Adipose tissue (tissue), 3 donors: ENCODE data around the gene RPL18. TPM values are rescaled to one million over a fixed set of nuclear protein-coding genes. Genes with fewer than 3 reads are reported as not detected.
"Not testable (repeated sequence)": the region's sequence is repeated elsewhere in the genome, so short reads cannot be mapped to it uniquely, and the experiment has no call there.

ENCODE experiments used
- H3K27ac ChIP-seq: one replicate; pipeline ENCODE4 v1.5.1; 2013; ENCODE audit warnings: low read depth, low read length
- WGBS, 3 donors: extraction: QIAGEN DNeasy Blood & Tissue Kit; methylation state at CpG; one replicate each; pipeline ENCODE4 v1.1.7; 2013; 5-methylcytosine and 5-hydroxymethylcytosine counted together
- polyA plus RNA-seq, 3 donors: library from polyadenylated mRNA; stranded (reverse); fragments of 200-250 nt; gene quantifications; one replicate each; pipeline ENCODE4 v1.2.3, GENCODE V29; 2013
- donor health status: healthy with polysubstance abuse.
- donor health status: Bipolar disorder and iron deficiency.
- donor health status: healthy.

Gene RPL18
- polyA plus RNA-seq = 1,000 to 10,000 TPM; 2,059 to 2,549 (median 2,360) TPM

- WGBS, 3 donors = 0 to 1% (median 0%) methylated on average over 63 to 69 of the region's 69 CpGs
These were observed at the start of gene RPL18, which contains the start of gene SPHK2 for GRCh38 chr19:48618916-48619691. Gene RPL18 (minus strand): TSS chr19:48619178. CDS start chr19:48619143, 35 bp downstream. Gene SPHK2 (plus strand): TSS chr19:48619506. CDS start chr19:48620515, 1,009 bp downstream.

GRCh38 chr19:48668761-48669160 is 49.8 kb upstream of the RPL18 start:
- no peak overlapping the region for H3K27ac ChIP-seq
- WGBS, 3 donors = 96% methylated on average over 2 of the region's 2 CpGs

More at GRCh38 chr19:48618916-48619691, at the start of gene RPL18, which contains the start of gene SPHK2:
- H3K27ac ChIP-seq = peak within 1 kb of the TSS; percentile 51

- 65 to 90% (median 68%) methylated on average over 3 of the region's 3 CpGs for WGBS, 3 donors
- H3K27ac ChIP-seq = no peak overlapping the region
These were observed 49.4 kb upstream of the RPL18 start for GRCh38 chr19:48668332-48668731.

GRCh38 chr19:48665786-48666185 is 46.8 kb upstream of the RPL18 start:
- no peak overlapping the region for H3K27ac ChIP-seq
- 77 to 91% (median 89%) methylated on average over 6 of the region's 6 CpGs for WGBS, 3 donors

- 85 to 89% (median 88%) methylated on average over 13 to 14 of the region's 14 CpGs for WGBS, 3 donors
- H3K27ac ChIP-seq = no peak overlapping the region
These were observed 45.5 kb upstream of the RPL18 start for GRCh38 chr19:48664476-48664875.

GRCh38 chr19:48663667-48664066 is 44.7 kb upstream of the RPL18 start:
- 83 to 92% (median 89%) methylated on average over 4 of the region's 4 CpGs for WGBS, 3 donors
- H3K27ac ChIP-seq = no peak overlapping the region

GRCh38 chr19:48661711-48662090 is 42.7 kb upstream of the RPL18 start:
- WGBS, 3 donors = 93 to 94% (median 93%) methylated on average over 50 of the region's 50 CpGs
- no peak overlapping the region for H3K27ac ChIP-seq

GRCh38 chr19:48660852-48661710 is 42.1 kb upstream of the RPL18 start:
- 52 to 62% (median 54%) methylated on average over 35 of the region's 35 CpGs for WGBS, 3 donors
- no peak overlapping the region for H3K27ac ChIP-seq

GRCh38 chr19:48659768-48660167 is 40.8 kb upstream of the RPL18 start:
- H3K27ac ChIP-seq = no peak overlapping the region
- 81 to 84% (median 81%) methylated on average over 5 of the region's 5 CpGs for WGBS, 3 donors

- no peak overlapping the region for H3K27ac ChIP-seq
- 94 to 96% (median 95%) methylated on average over 6 of the region's 6 CpGs for WGBS, 3 donors
These were observed 39.5 kb upstream of the RPL18 start for GRCh38 chr19:48658483-48658882.

- WGBS, 3 donors = 91 to 95% (median 93%) methylated on average over 5 of the region's 5 CpGs
- not testable (repeated sequence) for H3K27ac ChIP-seq
These were observed 38.9 kb upstream of the RPL18 start for GRCh38 chr19:48657828-48658227.

GRCh38 chr19:48656840-48657474 is 38.0 kb upstream of the RPL18 start:
- 48 to 60% (median 58%) methylated on average over 16 of the region's 16 CpGs for WGBS, 3 donors
- H3K27ac ChIP-seq = no peak overlapping the region

GRCh38 chr19:48654299-48655059 is 35.5 kb upstream of the RPL18 start:
- H3K27ac ChIP-seq = no peak overlapping the region
- 34 to 52% (median 45%) methylated on average over 11 of the region's 11 CpGs for WGBS, 3 donors

GRCh38 chr19:48651683-48652048 is 32.7 kb upstream of the RPL18 start:
- WGBS, 3 donors = 74 to 94% (median 79%) methylated on average over 5 of the region's 5 CpGs
- no peak overlapping the region for H3K27ac ChIP-seq

GRCh38 chr19:48650974-48651682 is 32.1 kb upstream of the RPL18 start:
- no peak overlapping the region for H3K27ac ChIP-seq
- WGBS, 3 donors = 92 to 95% (median 93%) methylated on average over 12 of the region's 12 CpGs

GRCh38 chr19:48648134-48648533 is 29.2 kb upstream of the RPL18 start:
- no peak overlapping the region for H3K27ac ChIP-seq
- 75 to 80% (median 80%) methylated on average over 2 of the region's 2 CpGs for WGBS, 3 donors

- H3K27ac ChIP-seq = no peak overlapping the region
- 11 to 32% (median 17%) methylated on average over 3 to 8 of the region's 10 CpGs for WGBS, 3 donors
These were observed 27.8 kb upstream of the RPL18 start for GRCh38 chr19:48646722-48647216.
